ENCODE results near the gene INPP5K. TPM values are rescaled to one million over a fixed set of nuclear protein-coding genes. Genes with fewer than 3 reads are reported as not detected.

Gene INPP5K
- total and polyA plus RNA-seq, 10 donors = 22.3 to 107 (median 51.4) TPM

GRCh38 chr17:1473170-1473569 lies 43.2 kb downstream of the INPP5K start:
- Histone ChIP-seq H3K36me3 (peaks cover 0 to 90% (median 40%) of the 10 kb centered on the region in 6 donors), H3K9me3 (no peaks in the 10 kb centered on the region), H3K27me3 (replicated peaks in 1 of 7) (no peaks in the 10 kb centered on the region), H3K4me1 (peaks cover 16 to 84% (median 39%) of the 10 kb centered on the region in 6 donors), H3K4me3 (no peak overlapping the region), H3K27ac (peak overlapping the region in 1 of 8 donors; percentile 69)
- intact Hi-C loops (cut with DNase I; ENCODE audit: low total_unique reads) = no loop called here
- no peak for DNase-seq
- WGBS, 5 donors = 48 to 60% (median 56%) methylated on average over 9 to 11 of the region's 11 CpGs
- TF ChIP-seq CTCF (IDR thresholded peaks at IDR 0.05 in 8 of 11, conservative IDR thresholded peaks at IDR 0.05 in 3 of 11) = no peak
- peak in 1 of 3 donors; percentile 15 for TF ChIP-seq POLR2AphosphoS5 (IDR thresholded peaks at IDR 0.05)

- Histone ChIP-seq H3K4me3 (no peak overlapping the region), H3K36me3 (peaks cover 0 to 90% (median 36%) of the 10 kb centered on the region in 6 donors), H3K9me3 (no peaks in the 10 kb centered on the region), H3K27ac (no peak overlapping the region), H3K27me3 (replicated peaks in 1 of 7) (no peaks in the 10 kb centered on the region), H3K4me1 (peaks cover 16 to 83% (median 39%) of the 10 kb centered on the region in 6 donors)
- DNase-seq = no peak
- intact Hi-C loops (cut with DNase I; ENCODE audit: low total_unique reads) = no loop called here
- 90 to 95% (median 93%) methylated on average over 35 to 42 of the region's 42 CpGs for WGBS, 5 donors
- no peak for TF ChIP-seq POLR2A (IDR thresholded peaks at IDR 0.05)
- TF ChIP-seq POLR2AphosphoS5 (IDR thresholded peaks at IDR 0.05) = no peak
- TF ChIP-seq CTCF (IDR thresholded peaks at IDR 0.05 in 8 of 11, conservative IDR thresholded peaks at IDR 0.05 in 3 of 11) = no peak
These were observed 44.2 kb downstream of the INPP5K start for GRCh38 chr17:1471911-1472821.

GRCh38 chr17:1471490-1471889 lies 44.9 kb downstream of the INPP5K start:
- Histone ChIP-seq H3K36me3 (peaks cover 0 to 90% (median 38%) of the 10 kb centered on the region in 6 donors), H3K4me1 (peaks cover 14 to 76% (median 37%) of the 10 kb centered on the region in 6 donors), H3K4me3 (no peak overlapping the region), H3K27ac (no peak overlapping the region), H3K27me3 (replicated peaks in 1 of 7) (no peaks in the 10 kb centered on the region), H3K9me3 (no peaks in the 10 kb centered on the region)
- TF ChIP-seq CTCF (IDR thresholded peaks at IDR 0.05 in 8 of 11, conservative IDR thresholded peaks at IDR 0.05 in 3 of 11) (no peak), POLR2A (IDR thresholded peaks at IDR 0.05) (no peak), POLR2AphosphoS5 (IDR thresholded peaks at IDR 0.05) (no peak)
- DNase-seq = no peak
- WGBS, 5 donors = 94 to 97% (median 95%) methylated on average over 12 to 15 of the region's 15 CpGs
- intact Hi-C loops (cut with DNase I; ENCODE audit: low total_unique reads) = no loop called here

GRCh38 chr17:1470755-1471462 lies 45.5 kb downstream of the INPP5K start:
- peak in 1 of 3 donors; percentile 11 for TF ChIP-seq POLR2AphosphoS5 (IDR thresholded peaks at IDR 0.05)
- TF ChIP-seq POLR2A (IDR thresholded peaks at IDR 0.05) = no peak
- H3K36me3 ChIP-seq = peaks cover 0 to 90% (median 38%) of the 10 kb centered on the region in 6 donors
- peaks cover 14 to 70% (median 34%) of the 10 kb centered on the region in 6 donors for H3K4me1 ChIP-seq
- DNase-seq = no peak
- no peaks in the 10 kb centered on the region for H3K27me3 ChIP-seq (replicated peaks in 1 of 7)
- no peak overlapping the region for H3K4me3 ChIP-seq
- 84 to 91% (median 87%) methylated on average over 25 of the region's 25 CpGs for WGBS, 5 donors
- H3K27ac ChIP-seq = no peak overlapping the region
- intact Hi-C loops (cut with DNase I; ENCODE audit: low total_unique reads) = no loop called here
- no peaks in the 10 kb centered on the region for H3K9me3 ChIP-seq
